HUDEP-2 (cell line): ENCODE data around the gene CWF19L2.

Source experiments
- DNase-seq, 76 experiments: peaks; one replicate each; lab custom pipeline; 2025; ENCODE audit not compliant: unreplicated experiment in 76 of 76; lab: John Stamatoyannopoulos, UW

Gene CWF19L2

GRCh38 chr11:107316426-107316825, 141.2 kb downstream of the CWF19L2 start:
- no peak for DNase-seq

- no peak for DNase-seq
Measured at GRCh38 chr11:107307991-107308390, 149.6 kb downstream of the CWF19L2 start.

- no peak for DNase-seq
Measured at GRCh38 chr11:107301878-107302277, 155.7 kb downstream of the CWF19L2 start.

GRCh38 chr11:107293677-107294344, 163.8 kb downstream of the CWF19L2 start:
- no peak for DNase-seq

GRCh38 chr11:107282195-107282594, 175.4 kb downstream of the CWF19L2 start:
- DNase-seq: no peak
